OCI-M1 (cell line): ENCODE results near the gene ST8SIA2.

ENCODE experiments used
- DNase-seq: peaks from one replicate; lab custom pipeline; 2025; lab: John Stamatoyannopoulos, UW

The ST8SIA2 gene

DNA sequence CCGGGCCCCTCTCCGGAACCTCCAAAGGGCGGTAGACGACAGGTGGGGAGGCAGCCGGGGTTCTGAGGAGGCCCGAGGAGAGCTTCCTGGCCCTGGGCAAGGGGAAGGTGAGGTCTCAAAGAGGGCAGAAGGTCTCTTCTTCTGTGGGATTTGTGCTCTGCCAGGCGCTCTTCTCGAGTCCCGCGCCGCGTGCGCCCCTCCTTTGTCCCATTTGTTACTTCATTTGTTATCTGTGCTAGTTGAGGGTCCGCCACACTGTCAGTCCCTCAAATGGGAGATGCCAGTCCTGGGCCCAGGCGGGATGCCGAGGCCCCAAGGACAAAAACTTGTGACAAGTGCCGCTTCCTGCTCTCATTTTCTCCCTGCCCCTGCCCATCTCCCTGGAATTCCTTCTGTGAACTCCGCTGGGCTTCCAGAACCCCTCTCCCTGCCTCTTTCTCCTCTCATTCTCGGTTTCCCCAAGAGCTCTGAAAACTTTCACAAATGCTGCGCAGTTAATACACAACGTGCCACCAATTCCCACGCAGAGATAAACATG lies 1.5 kb downstream of the ST8SIA2 start:
- DNase-seq, result no peak

DNA sequence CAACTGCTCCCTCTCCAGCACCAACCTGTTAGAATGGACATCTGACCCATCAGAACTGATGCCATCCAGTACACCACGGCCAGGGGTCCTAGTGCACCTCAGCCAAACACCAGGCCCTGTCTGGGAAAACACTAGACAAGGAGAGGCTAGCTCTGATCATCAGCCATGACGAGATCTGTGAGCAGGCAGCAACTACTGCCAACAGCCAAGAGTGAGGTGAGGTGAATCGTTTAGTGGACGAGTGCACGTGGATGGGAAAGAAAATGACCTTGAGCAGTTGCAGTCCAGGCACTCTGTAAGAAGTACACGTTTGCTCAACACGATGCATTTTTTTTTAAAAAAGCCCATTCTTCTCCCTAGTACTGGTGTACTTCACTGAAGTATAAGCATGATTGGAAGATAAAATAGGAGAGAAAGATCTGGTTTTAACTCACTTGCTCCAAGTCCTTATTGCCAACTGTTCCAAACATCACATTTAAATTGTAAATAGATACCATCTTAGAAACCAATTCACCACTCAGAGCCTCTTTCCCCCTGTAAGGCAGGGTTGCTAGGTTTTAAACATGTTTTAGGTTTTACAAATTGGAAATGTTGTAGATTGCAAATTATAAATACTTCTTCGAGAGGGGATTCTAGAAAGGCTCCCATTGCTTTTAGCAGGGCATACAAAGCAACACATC lies 5.7 kb downstream of the ST8SIA2 start:
- DNase-seq, result no peak

DNA sequence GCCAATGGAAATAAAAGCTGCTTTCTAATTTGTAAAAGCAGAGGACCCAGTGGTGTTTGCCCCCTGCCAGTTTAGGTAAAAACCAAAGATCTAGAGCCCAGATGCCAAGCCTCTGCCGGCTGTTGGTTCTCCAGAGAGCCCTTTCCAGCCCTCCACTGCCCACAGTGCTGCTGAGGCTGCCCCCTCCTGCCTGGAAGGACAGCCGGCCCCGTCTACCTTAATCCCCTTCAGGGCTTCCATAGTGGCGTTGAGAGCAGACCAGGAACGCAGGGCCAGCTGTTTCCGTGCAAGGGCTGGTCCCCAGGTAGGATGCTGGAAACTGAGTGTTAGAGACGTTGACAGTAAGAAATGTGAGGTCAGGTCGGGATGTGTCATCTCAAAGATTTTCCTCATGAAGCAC lies 6.9 kb downstream of the ST8SIA2 start:
- DNase-seq, result no peak

DNA sequence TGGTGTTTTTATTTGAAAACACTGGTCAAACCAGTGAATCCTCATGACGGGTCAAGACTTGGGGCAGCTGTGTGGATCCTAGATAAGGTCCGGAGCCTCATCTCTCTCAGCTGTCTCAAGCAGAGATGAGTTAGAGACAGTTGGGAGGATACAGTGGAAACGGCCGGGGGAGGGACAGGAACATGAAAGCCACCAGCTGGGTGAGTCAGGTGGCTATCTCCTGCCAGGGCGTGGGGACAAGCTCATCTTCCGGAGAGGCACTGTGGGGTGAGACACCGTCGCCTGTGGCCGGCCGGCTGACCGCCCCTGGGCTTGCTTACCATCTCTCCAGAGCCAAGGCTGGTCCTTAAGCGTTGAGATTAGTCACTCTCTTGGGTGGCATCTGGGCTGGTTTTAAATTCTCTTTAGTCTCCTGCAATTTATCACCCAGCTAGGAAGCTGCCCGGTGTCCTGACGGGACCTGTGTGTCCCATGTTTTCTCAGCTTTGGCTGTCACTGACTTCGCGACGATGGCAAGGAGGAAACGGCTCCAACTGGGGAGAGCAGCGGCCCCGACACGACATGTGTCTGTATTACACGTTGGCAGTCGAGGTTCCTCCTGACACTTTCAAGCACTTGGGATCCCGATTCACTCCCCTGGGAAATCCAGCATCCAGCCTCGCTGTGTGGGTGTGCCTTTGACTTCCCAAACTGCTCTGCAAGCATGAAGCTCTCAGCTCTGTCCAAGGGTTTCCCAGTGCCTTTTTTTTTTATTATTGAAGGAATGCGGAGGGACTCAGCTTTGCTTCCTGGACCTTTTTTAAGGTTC lies 7.5 kb downstream of the ST8SIA2 start:
- DNase-seq, result no peak

DNA sequence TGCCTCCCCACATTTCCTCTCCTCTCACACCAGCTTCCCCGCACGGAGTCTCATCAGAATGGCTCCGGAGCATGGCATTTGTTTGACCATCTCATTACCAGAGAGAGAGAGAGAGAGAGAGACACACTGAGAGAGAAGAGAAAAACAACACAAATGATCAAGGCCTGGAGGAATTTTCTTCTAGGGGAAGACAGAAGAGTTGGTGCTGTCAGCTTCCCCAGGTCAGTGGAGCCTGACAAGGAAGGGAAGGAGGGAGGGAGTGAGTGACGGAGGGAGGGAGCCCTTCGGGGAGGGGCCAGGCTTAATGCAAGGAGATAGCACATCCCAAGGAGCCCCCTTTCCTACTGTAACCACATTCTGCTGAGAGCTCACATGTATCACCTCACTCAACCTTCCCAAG lies 9.1 kb downstream of the ST8SIA2 start:
- DNase-seq, result no peak

DNA sequence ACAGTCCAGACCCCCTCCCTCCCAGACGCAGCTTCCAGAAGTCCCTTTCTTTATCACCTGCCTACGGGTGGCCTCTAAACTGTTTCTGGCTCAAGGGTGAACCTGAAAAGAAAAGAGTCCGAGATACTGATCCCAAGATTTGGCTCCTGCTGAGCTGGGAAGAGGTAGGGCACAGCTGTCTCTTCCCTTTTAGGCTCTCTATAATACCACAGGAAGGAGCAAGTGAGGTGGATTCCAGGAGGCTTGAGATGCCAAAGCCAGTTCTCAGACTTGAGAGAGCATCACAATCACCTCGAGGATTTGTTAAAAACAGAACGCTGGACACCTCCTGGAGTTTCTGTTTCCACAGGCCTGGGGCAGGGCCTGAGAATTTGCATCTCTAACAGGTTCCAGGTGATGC lies 12.3 kb downstream of the ST8SIA2 start:
- no peak for DNase-seq

DNA sequence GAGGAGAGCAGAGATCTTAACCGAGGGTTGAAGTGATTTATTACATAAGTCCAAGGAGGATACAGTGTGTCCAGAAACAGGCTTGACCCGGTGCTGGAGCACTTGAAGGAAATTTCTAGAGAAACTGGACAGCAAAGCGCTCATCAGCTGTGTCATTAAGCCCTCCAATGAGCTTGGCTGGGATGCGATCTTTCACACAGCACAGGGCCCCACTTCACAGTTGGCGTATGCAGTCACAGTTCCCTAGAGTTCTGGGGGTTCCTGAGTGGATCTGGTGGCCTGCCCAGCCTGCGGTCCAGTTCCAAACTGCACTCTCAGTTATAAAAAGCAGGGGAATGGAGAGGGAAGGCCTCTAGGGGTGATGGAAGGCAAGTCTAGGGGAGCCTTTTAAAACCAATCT lies 13.6 kb downstream of the ST8SIA2 start:
- DNase-seq, result no peak

DNA sequence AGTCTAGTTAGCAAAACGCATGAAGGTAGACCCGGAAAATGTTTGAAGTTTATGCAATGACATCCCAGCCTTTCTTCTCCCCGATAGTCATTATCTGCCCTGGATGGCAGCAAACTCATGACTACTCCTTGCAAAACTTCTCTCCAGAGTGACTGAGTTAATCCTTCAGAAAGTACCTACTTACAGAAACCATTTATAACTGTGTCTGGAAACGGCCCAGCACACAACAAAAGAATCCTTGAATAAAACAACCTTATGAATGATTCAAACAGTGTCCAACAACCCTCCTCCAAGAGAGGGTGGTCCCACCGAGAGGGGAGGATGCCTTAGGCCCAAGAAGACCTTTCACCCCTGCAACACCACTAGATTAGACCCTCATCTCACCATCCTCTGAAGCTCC lies 14.2 kb downstream of the ST8SIA2 start:
- no peak for DNase-seq

DNA sequence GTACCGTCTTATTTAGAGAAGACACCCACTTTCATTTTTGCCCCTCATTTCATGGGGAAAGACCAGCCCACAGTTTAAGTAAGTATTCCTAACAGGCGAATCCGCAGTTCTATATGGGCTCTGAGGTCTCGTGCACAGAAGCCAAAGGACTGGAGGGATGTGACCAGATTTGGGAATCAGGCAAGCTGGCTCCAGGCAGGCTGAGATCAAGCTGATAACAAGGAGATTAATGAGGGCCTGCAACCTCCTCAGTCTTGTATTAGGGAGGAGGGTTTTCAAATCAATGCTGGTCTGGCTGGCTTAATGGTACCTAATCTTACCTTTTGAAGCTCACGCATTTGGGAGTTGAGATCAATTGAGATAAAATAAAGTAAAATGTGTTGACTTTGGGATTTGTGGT lies 15.3 kb downstream of the ST8SIA2 start:
- no peak for DNase-seq

DNA sequence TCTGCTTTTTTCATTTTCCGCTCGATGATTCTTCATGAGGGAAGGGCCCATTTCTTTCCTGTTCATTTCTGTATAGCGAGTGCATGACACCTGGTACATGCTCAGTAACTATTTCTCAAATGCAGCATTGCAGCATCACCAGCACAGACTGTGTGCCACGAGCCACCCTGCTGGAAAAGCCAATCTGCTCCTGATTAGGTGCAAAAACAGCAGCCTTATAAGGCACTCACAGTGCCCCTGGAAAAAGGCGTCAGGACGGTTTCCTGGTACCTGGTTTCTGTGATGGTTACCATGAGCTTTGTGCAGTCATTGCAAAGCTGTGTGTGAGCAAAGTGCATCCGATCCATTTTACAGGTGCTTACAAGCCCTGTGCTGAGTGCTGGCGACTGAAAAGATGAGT lies 15.8 kb downstream of the ST8SIA2 start:
- DNase-seq, result no peak

DNA sequence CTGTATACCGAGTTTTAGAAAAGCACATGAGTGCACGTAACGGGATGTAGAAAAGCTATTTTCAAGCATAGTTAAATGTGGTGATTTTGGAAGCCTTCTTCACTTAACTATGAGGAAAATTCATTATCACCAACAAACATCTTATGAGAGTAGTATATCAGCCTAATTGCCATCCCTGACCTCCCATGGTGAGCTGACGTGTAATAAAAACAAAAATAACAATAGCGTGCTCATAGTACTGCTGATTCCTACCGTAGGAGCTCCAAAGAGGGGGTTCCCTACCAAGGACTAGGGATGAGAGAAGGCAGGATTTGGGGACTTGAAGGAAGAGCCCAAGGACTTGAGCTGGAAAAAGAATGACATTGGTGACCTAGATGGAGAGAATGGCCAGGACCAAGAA lies 16.9 kb downstream of the ST8SIA2 start:
- DNase-seq, result no peak

DNA sequence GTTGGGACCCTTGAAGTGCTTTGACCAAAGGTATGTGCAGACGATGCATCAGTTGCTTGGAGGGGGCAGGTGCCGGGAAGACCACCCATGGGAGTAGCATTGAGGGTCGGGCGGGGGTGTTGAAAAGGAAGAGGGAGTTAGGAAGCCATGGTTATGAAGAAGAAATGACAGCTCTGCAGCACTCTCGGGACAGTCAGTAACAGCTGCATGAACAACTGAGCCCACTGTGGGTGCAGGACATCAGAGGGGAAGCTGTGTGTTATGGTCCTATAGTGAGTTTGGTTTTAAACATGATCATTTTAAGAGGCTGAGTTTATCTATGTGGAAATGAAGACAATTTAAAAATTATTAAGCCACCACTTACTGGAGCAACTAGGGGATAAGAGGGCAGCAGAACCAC lies 17.6 kb downstream of the ST8SIA2 start:
- no peak for DNase-seq

DNA sequence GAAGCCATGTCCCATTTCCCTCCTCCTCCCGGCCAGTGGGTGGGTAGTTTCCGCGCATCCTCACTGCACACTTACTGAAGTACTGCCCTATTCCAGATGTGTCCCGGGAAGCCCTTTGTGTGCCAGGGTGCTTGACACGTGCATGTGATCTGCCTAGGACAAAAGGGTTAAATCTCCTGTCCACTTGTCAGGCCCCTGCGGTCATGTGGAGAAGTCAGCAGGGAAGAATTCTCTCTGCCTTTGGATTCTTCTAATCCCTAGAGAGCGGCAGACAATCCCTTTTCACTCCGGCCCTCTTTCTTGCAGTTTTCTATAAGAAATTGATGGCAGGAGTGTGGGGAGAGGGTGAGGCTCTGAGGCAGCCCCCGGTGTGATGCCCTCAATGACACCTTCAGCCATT lies 19.8 kb downstream of the ST8SIA2 start:
- DNase-seq, result no peak

DNA sequence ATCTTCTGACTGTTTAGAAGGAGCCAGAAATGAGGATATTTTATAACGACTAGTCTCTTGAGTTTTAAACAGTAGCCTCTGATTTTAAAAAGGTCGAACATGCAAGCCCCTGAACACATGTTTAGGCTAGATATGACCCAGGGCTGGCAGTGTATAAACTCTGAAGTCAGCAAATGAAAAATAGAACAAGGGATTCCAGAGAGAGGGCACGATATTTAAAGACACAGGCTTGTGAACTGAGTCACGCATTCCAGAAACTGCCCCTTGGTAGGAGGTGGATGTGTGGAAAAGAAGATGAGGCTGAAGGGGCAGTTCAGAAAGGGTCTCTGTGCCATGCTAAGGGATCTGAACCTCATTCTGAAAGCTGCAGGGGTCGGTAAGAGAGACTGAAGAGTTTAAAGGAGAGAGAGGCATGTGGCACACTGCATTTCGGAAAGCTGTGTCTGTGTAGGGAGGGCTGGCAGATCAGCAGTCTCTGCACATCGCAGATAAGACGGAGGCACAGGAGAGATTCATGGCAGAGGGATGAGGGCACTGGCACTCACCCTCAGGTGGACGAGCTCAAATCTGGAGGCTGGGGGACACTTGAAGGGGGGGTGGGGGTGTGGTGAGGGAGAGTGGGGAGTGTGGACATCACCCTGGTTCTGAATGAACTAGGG lies 22.1 kb downstream of the ST8SIA2 start:
- DNase-seq, result no peak

DNA sequence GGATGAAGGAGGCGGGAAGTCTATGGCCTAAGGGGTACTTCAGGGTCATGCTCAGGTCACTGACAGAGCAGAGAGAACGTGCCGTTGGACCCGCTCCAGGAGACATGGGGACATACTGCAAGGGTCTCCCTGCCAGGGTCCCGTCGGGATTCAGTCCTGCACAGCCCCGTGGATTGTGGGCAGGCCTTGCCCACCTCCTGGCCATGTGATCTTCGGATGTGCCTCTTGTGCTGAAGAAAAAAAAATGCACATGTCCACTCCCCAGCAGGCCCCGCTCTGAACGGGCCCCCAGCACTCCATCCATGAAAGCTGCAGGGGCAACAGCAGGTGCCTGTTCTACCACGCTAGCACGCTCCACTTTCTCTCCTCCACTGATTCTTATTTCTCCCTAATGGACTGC lies 22.9 kb downstream of the ST8SIA2 start:
- DNase-seq, result no peak

DNA sequence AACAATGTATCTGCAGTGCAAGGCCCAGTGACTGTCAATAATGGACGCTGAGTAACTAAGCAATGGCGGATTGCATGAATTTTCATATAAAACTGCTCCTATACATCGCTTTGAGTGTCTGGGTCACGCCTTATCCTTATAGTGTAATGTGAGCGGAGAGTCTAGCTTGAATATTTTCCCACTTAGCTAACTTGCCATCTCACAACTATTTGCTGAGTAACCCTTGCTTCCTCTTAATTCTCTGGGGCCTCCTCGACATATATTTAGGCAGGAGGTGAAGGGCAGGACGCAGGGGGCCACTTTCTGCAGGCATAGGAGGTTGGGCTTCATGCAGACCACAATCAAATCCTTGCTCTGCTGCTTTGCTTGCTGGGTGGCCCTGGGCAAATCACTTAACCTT lies 24.0 kb downstream of the ST8SIA2 start:
- no peak for DNase-seq

DNA sequence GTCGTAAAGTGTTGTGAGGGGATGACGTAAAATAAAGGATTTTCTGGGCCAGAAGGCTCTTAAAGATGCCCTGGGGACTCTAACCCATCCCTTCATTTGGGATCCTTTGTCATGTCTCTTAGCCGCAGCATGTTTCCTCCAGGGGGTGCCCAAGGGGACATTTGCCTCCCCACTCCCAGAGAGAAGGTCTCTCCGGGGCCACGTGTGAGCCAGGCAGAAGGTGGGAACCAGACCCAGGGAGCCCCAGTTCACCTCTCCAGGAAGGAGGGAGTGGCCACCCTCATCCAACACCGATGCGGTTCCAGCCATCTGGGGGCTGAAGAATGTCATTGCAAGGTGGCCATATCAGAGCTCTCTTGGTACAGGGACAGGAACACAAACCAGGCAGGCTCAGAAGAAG lies 25.2 kb downstream of the ST8SIA2 start:
- no peak for DNase-seq

DNA sequence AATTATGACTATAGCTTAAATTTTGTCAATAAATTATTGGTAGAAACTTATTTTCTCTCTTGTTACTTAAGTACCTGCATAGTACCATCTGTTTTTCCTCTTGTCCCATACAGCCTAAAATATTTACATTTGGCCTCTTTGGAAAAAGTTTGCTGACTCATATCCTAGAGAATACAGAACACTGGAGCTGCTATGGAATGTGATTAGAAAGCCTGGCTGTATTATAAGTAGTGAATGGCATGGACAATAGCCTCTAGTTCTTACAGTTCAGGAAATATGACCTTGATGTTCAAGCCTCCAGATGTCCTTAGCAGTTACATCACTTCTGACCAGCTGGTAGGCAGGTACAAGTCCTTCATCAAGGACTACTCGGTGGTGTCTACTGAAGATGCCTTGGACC lies 28.3 kb downstream of the ST8SIA2 start:
- DNase-seq, result no peak

DNA sequence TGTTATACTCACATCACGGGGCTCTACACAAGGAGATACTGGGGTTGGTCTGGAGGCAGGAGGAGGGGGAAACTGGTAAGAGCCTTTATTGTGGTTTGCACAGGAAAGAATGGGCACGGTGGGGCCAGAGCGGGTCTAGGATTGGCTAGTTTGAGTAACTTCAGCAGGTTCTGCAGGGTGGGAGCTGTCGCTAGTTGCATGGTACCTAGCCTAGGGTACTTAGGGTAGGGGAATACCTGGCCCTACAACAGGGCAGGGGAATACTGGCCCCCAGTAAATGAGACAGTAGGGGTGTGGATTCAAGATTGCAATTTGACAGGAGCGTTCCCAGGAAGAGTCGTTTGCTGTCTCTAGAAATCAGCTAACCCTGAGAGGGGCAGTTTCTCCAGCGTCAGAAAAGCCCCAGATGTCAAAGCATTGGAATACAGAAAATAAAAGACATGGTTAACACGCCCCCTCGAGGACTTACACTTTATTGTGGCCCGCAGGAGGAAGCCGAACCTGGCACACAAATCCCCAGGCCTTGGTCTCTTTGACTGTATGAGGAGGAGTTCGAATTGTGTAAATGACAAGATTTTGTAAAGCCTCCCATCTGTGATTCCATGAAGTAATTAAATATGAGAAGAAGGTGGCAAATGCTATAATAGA lies 32.0 kb downstream of the ST8SIA2 start:
- peak; percentile 1 for DNase-seq

DNA sequence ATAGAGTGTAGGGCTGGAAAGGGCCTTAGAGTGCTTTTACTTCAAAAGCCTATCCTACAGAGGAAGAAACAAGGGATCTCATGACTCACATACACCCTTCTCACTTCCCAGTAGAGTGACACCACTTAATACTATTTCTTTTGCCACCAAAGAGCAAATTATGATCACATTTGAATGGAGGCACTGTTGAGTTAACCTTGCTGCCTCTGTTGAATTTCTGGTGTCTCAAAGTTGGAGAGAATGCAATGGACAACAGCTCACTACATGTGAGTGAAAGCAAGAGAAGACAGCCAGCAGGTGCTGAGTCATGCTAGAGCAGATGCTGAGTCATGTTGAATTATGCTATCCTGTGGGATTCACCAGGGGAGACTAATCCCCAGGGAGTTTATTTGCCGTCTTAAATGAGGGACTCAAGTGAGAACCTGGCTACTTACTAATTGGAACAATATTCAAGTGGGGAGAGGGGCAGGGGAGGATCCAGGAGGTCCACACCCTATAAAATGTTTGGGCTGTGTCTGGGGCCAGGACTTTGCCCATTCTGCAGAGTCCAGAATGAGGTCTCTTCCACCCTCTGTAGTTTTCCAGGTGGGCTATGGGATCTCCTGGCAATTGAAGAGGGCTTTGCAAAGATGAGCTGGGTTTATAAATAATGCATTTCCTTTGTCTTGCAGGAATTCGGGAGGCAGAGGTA lies 35.8 kb downstream of the ST8SIA2 start:
- DNase-seq, result peak; percentile 47

DNA sequence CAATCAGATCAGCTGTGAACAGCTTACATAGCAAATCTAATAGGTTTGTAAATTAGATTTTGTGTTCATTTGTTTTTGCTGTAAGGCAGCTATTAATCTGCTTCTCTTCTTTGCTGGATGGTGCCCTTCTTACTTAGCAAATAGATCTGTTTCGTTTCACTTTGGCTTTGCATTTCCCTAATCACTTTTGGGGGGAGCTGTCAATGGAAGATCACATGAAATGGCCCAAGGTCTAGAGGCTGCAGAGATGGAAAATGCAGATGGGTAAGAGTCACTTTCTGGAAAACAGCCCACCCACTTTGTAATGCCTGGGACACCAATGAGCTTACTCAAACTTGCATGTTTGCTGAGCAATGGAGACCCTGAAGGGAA lies 36.4 kb downstream of the ST8SIA2 start:
- no peak for DNase-seq

DNA sequence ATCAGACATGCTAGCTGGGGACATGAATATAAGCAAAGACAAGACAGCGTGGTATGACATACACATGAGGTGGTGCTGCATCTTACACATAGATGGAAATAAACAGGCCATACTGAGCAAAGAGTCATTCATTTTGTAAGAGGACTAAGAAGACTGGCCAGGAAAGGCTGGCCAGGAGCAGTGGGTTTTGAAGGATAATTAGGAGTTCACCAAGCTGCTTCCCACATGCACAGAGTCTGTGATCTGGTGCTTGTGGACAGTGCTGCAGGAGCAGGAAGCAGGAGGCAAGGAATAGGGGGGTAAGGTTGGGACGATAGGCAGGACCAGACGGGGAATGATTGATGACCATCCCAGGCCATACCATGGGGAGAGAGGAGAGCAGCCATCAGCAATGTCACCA lies 41.5 kb downstream of the ST8SIA2 start:
- DNase-seq, result no peak
